MM.1S (cell line): ENCODE measurements around the gene TBC1D22B.

Source experiments
- DNase-seq: peaks from one replicate; pipeline ENCODE4 v3.0.0-alpha.2; 2015
- H2AFZ ChIP-seq: fragments of 300-600 bp; sonication (generic); 2 replicates; pipeline ENCODE4 v1.6.0; 2016; ENCODE audit warnings: antibody characterized with exemption, low read length
- H3F3A ChIP-seq: fragments of 300-600 bp; sonication (generic); 2 replicates; pipeline ENCODE4 v1.6.1; 2016; ENCODE audit warnings: mild to moderate bottlenecking, antibody characterized with exemption, low read length, moderate library complexity, mixed read lengths; ENCODE audit not compliant: insufficient read depth
- H3K27ac ChIP-seq: fragments of 300-600 bp; sonication (generic); 2 replicates; pipeline ENCODE4 v1.5.1; 2016; ENCODE audit warnings: mild to moderate bottlenecking, low read length
- H3K27me3 ChIP-seq: fragments of 300-600 bp; sonication (generic); replicated peaks from 2 replicates; pipeline ENCODE4 v1.6.0; 2016; ENCODE audit warnings: low read length; ENCODE audit not compliant: insufficient read depth
- H3K36me3 ChIP-seq: fragments of 300-600 bp; sonication (generic); replicated peaks from 2 replicates; pipeline ENCODE4 v1.6.1; 2016; ENCODE audit warnings: mild to moderate bottlenecking, low read length, mixed read lengths; ENCODE audit not compliant: insufficient read depth
- H3K4me1 ChIP-seq: fragments of 300-600 bp; sonication (generic); 2 replicates; pipeline ENCODE4 v1.6.1; 2016; ENCODE audit warnings: low read length, mixed read lengths
- H3K4me2 ChIP-seq: fragments of 300-600 bp; sonication (generic); 2 replicates; pipeline ENCODE4 v1.6.0; 2016; ENCODE audit warnings: low read depth, low read length
- H3K4me3 ChIP-seq: fragments of 300-600 bp; sonication (generic); 2 replicates; pipeline ENCODE4 v1.5.1; 2016; ENCODE audit warnings: low read length, mixed read lengths
- H3K79me2 ChIP-seq: fragments of 300-600 bp; sonication (generic); 2 replicates; pipeline ENCODE4 v1.6.1; 2016; ENCODE audit warnings: mixed run types, low read length, mixed read lengths
- H3K9ac ChIP-seq: fragments of 300-600 bp; sonication (generic); 2 replicates; pipeline ENCODE4 v1.6.1; 2016; ENCODE audit warnings: low read length, mixed read lengths
- H3K9me2 ChIP-seq: fragments of 300-600 bp; sonication (generic); replicated peaks from 2 replicates; pipeline ENCODE4 v1.6.1; 2016; ENCODE audit warnings: mild to moderate bottlenecking, low read length, mixed read lengths; ENCODE audit not compliant: insufficient read depth
- H3K9me3 ChIP-seq: fragments of 300-600 bp; sonication (generic); replicated peaks from 2 replicates; pipeline ENCODE4 v1.6.1; 2016; ENCODE audit warnings: mild to moderate bottlenecking, low read length, mixed read lengths; ENCODE audit not compliant: insufficient read depth
- H4K20me1 ChIP-seq: fragments of 300-600 bp; sonication (generic); 2 replicates; pipeline ENCODE4 v1.6.1; 2016; ENCODE audit warnings: mild to moderate bottlenecking, low read length, moderate library complexity, mixed read lengths; ENCODE audit not compliant: insufficient read depth
- CTCF ChIP-seq: fragments of 300-600 bp; sonication (generic); IDR thresholded peaks from 2 replicates; pipeline ENCODE4 v1.5.1; 2016; ENCODE audit warnings: antibody characterized with exemption, low read length, mixed read lengths
- EZH2 ChIP-seq: fragments of 300-600 bp; sonication (generic); optimal IDR thresholded peaks from 2 replicates; pipeline ENCODE3; 2017; ENCODE audit warnings: low read depth, mild to moderate bottlenecking, antibody characterized with exemption, low read length, mixed read lengths
- EZH2phosphoT487 ChIP-seq: fragments of 300-600 bp; sonication (generic); IDR thresholded peaks from 2 replicates; pipeline ENCODE4 v1.6.1; 2018; ENCODE audit warnings: antibody characterized with exemption, low read length

The TBC1D22B gene

GRCh38 chr6:37265860-37266259, 8.3 kb downstream of the TBC1D22B start:
- Histone ChIP-seq H2AFZ (no peak overlapping the region), H3K9me3 (no peaks in the 10 kb centered on the region), H3K9ac (no peak overlapping the region), H3F3A (no peaks in the 10 kb centered on the region; the same call in 1 of the 2 replicates), H3K27ac (no peak overlapping the region), H3K4me1 (peaks cover under 1% of the 10 kb centered on the region; the same call in 1 of the 2 replicates), H4K20me1 (no peaks in the 10 kb centered on the region), H3K79me2 (peaks cover 28% of the 10 kb centered on the region), H3K27me3 (no peaks in the 10 kb centered on the region), H3K4me2 (no peak overlapping the region), H3K36me3 (no peaks in the 10 kb centered on the region), H3K4me3 (no peak overlapping the region), H3K9me2 (no peaks in the 10 kb centered on the region)
- DNase-seq, result no peak
- TF ChIP-seq EZH2, result no peak
- no peak for TF ChIP-seq EZH2phosphoT487
- TF ChIP-seq CTCF, result no peak

GRCh38 chr6:37269105-37269504, 11.5 kb downstream of the TBC1D22B start:
- H3K27me3 ChIP-seq, result no peaks in the 10 kb centered on the region
- no peak overlapping the region for H3K4me2 ChIP-seq
- no peaks in the 10 kb centered on the region for H3F3A ChIP-seq
- H3K9me2 ChIP-seq, result no peaks in the 10 kb centered on the region
- TF ChIP-seq EZH2phosphoT487 (no peak), EZH2 (no peak), CTCF (no peak)
- H2AFZ ChIP-seq, result no peak overlapping the region
- H3K9ac ChIP-seq, result no peak overlapping the region
- no peak overlapping the region for H3K27ac ChIP-seq
- no peak overlapping the region for H3K4me3 ChIP-seq
- DNase-seq, result no peak
- peaks cover 10% of the 10 kb centered on the region for H3K79me2 ChIP-seq
- no peaks in the 10 kb centered on the region for H3K36me3 ChIP-seq
- H4K20me1 ChIP-seq, result no peaks in the 10 kb centered on the region
- H3K9me3 ChIP-seq, result no peaks in the 10 kb centered on the region
- H3K4me1 ChIP-seq, result no peaks in the 10 kb centered on the region

- no peaks in the 10 kb centered on the region for H3K4me1 ChIP-seq
- no peaks in the 10 kb centered on the region for H4K20me1 ChIP-seq
- H3K9ac ChIP-seq, result no peak overlapping the region
- no peaks in the 10 kb centered on the region for H3K36me3 ChIP-seq
- H3K79me2 ChIP-seq, result peaks cover 16% of the 10 kb centered on the region
- H2AFZ ChIP-seq, result no peak overlapping the region
- no peak overlapping the region for H3K4me2 ChIP-seq
- no peaks in the 10 kb centered on the region for H3K9me3 ChIP-seq
- H3K4me3 ChIP-seq, result no peak overlapping the region
- DNase-seq, result no peak
- no peaks in the 10 kb centered on the region for H3K27me3 ChIP-seq
- H3K9me2 ChIP-seq, result no peaks in the 10 kb centered on the region
- H3F3A ChIP-seq, result no peaks in the 10 kb centered on the region
- TF ChIP-seq CTCF, result no peak
- TF ChIP-seq EZH2phosphoT487, result no peak
- no peak for TF ChIP-seq EZH2
- H3K27ac ChIP-seq, result no peak overlapping the region
Measured at GRCh38 chr6:37272834-37273566, 15.4 kb downstream of the TBC1D22B start.
